ENCODE data around the gene UBASH3A.
"Not testable (repeated sequence)": the region's sequence is repeated elsewhere in the genome, so short reads cannot be mapped to it uniquely, and the experiment has no call there.

The UBASH3A gene

GRCh38 chr21:42391297-42391696 lies 12.4 kb upstream of the UBASH3A start:
- DNase-seq: no peak

GRCh38 chr21:42392731-42393442 lies 10.8 kb upstream of the UBASH3A start:
- DNase-seq: no peak

GRCh38 chr21:42393443-42393950 lies 10.2 kb upstream of the UBASH3A start:
- DNase-seq: no peak

DNA sequence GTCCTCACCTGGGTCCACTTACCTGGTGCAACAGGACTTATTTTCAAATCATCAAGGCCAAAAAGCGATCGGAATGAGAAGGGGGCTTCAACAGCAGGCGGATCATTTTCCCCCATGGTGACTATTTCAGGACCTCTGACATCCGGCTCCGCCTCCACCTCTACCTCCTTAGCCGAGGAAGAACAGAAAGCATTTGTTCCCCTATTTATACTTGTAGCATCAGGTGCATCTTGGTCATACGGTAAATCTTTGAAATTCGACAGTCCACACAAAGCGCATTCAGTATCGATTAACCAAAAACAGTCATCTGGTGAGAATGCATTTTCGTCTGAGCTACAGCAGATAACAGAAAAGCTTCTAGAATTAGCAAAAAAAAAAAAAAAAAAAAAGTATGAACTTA lies 8.4 kb upstream of the UBASH3A start:
- no peak for DNase-seq

GRCh38 chr21:42395905-42396651 lies 7.6 kb upstream of the UBASH3A start, which contains the start of gene TMPRSS3:
Gene TMPRSS3 (minus strand): TSS chr21:42396052. CDS start chr21:42395417, 635 bp downstream.
- DNase-seq: no peak

GRCh38 chr21:42396799-42397745 lies 6.6 kb upstream of the UBASH3A start:
- DNase-seq: no peak

GRCh38 chr21:42397746-42398394 lies 5.8 kb upstream of the UBASH3A start:
- no peak for DNase-seq

DNA sequence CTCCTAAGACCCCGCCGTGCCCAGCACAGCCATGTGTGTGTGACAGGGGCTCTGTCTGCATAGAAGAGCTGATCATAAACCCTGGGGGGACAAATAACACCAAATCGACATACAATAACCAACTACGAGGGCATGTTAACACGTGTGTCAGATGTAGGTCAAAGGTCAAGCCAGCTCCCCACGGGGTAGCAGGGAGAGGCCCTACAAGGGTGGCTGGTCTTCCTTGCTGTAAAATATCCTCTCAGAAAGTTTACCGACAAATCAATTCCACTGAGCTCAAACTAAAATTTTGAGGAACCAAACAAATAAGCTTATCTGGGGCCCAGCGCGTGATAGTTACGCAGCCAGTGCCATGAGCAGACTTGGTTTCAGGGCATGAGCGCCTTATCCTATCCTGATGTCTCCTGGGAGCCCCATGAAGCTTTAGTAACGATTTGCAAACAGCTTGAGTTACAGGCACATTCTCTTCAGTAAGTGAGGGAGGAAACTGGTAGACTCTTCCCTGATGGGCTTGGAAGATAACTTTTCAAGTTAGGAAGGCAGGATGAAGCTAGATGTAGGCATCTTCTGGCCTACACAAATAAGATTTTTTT lies 5.2 kb upstream of the UBASH3A start:
- DNase-seq: no peak

- DNase-seq: no peak
These were observed 3.2 kb upstream of the UBASH3A start for GRCh38 chr21:42400525-42400924.

DNA sequence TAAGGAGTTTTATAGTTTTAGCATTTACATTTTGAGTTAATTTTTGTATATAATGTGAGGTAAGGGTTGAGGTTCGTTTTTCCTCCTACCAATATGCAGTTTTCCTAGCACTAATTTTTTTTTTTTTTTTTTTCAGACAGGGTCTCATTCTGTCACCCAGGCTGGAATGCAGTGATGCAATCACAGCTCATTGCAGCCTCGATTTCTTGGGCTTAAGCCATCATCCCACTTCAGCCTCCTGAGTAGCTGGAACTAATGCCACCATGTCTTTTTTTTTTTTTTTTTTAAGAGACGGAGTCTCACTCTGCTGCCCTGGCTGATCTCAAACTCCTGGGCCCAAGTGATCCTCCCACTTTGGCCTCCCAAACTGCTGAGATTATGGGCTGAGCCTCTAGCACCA lies 2.5 kb upstream of the UBASH3A start:
- no peak for DNase-seq

- DNase-seq: no peak
These were observed 1.9 kb upstream of the UBASH3A start for GRCh38 chr21:42401820-42402251.

GRCh38 chr21:42404539-42404938 lies 837 bp downstream of the UBASH3A start:
- peak; percentile 35 for DNase-seq

- no peak for DNase-seq
These were observed 1.6 kb downstream of the UBASH3A start for GRCh38 chr21:42405064-42406013.

GRCh38 chr21:42406201-42406621 lies 2.5 kb downstream of the UBASH3A start:
- peak; percentile 64 for DNase-seq

DNA sequence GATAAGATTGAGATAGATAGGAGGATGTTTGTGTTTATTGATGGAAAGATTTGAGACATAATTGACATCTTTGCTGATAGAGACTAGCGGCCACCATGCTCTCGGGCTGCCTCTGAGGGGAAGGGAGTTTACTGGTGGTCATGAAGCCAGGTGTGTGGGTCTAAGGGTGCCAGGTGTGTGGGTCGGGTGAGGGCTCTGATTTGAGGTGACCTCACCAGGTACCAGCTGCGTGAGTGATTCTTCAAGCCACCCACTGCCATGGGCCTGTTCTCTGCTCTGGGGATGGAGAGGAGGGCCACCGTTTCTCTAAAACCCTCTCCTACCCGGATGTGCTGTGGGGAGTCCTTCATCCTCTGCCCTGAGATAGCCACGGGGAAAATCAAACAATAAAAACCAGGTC lies 3.2 kb downstream of the UBASH3A start:
- no peak for DNase-seq

DNA sequence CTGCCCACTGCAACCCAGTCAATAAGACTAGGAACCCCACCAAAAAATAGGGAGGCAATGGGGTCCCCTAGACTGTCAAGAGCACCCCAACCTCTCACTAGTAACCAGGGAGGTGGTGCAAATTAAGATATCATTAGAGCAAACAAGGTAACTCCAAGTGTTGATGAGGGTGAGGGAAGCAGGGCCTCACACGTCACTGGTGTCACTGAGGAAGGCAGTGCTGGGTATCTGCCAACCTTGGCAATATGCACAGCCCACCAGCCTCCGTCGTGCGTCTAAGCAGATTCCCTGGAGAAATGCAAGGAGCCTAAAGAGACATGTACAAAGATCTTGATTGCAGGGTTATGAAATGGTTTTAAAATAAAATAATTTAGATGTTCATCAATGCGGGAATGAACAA lies 3.8 kb downstream of the UBASH3A start:
- no peak for DNase-seq

DNA sequence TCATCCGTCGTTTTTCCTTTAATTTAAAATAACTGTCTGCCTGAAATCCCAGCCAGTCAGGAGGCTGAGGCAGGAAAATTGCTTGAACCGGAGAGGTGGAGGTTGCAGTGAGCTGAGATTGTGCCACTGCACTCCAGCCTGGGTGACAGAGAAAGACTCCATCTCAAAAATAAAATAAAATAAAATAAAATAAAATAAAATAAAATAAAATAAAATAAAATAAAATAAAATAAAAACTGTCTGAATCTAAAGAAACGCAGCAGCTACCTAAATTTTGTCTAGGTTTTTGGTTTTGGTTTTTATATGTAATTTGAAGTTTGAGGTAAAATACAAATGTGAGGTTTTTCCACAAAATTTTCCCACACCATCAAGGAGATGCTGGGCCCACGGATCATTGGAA lies 5.0 kb downstream of the UBASH3A start:
- DNase-seq: not testable (repeated sequence)

GRCh38 chr21:42409366-42409765 lies 5.7 kb downstream of the UBASH3A start:
- DNase-seq: no peak

- DNase-seq: peak; percentile 61
These were observed 7.6 kb downstream of the UBASH3A start for GRCh38 chr21:42411197-42411869.

Measured in stimulated activated CD4-positive, alpha-beta T cell treated with anti-CD3 and anti-CD28 coated beads, Interleukin-1b, Interleukin-23, amount 100 ng/mL, for 48 hours (primary cell).